Neural progenitor cell (in vitro differentiated cells): Measurements from ENCODE around the gene DLG2. TPM values are rescaled to one million over a fixed set of nuclear protein-coding genes. Genes with fewer than 3 reads are reported as not detected.

Experiments used
- DNase-seq: peaks from one replicate; pipeline ENCODE4 v3.0.0-alpha.2; 2016; ENCODE audit warnings: low spot score
- H2AFZ ChIP-seq: fragments of 200-600 bp; sonication (generic); replicated peaks from 2 replicates; pipeline ENCODE4 v1.6.1; 2016; ENCODE audit warnings: antibody characterized with exemption
- H3F3A ChIP-seq: fragments of 200-600 bp; sonication (generic); 2 replicates; pipeline ENCODE4 v1.6.1; 2016; ENCODE audit warnings: antibody characterized with exemption, low read depth
- H3K27ac ChIP-seq: fragments of 200-600 bp; sonication (generic); 2 replicates; pipeline ENCODE4 v1.5.1; 2016; ENCODE audit warnings: mild to moderate bottlenecking
- H3K27me3 ChIP-seq: fragments of 200-600 bp; sonication (generic); 2 replicates; pipeline ENCODE4 v1.6.1; 2016; ENCODE audit warnings: mild to moderate bottlenecking, moderate library complexity
- H3K36me3 ChIP-seq: fragments of 200-600 bp; sonication (generic); 2 replicates; pipeline ENCODE4 v1.5.1; 2016
- H3K4me1 ChIP-seq: fragments of 200-600 bp; sonication (generic); 2 replicates; pipeline ENCODE4 v1.6.1; 2016; ENCODE audit warnings: mixed run types
- H3K4me2 ChIP-seq: fragments of 200-600 bp; sonication (generic); 2 replicates; pipeline ENCODE4 v1.6.1; 2016
- H3K4me3 ChIP-seq: fragments of 200-600 bp; sonication (generic); 2 replicates; pipeline ENCODE4 v1.5.1; 2016
- H3K79me2 ChIP-seq: fragments of 200-600 bp; sonication (generic); 2 replicates; pipeline ENCODE4 v1.6.1; 2016; ENCODE audit warnings: low read depth
- H3K9ac ChIP-seq: fragments of 200-600 bp; sonication (generic); 2 replicates; pipeline ENCODE4 v1.6.1; 2016
- H3K9me3 ChIP-seq: fragments of 200-600 bp; sonication (generic); 2 replicates; pipeline ENCODE4 v1.5.1; 2016; ENCODE audit warnings: low read depth
- H4K20me1 ChIP-seq: fragments of 200-600 bp; sonication (generic); 2 replicates; pipeline ENCODE4 v1.6.1; 2016; ENCODE audit warnings: low read depth
- H3K27ac Mint-ChIP-seq: 3 replicates; pipeline ENCODE4 v1.8.0; 2021; ENCODE audit warnings: mixed read lengths
- H3K27me3 Mint-ChIP-seq: 2 replicates; pipeline ENCODE4 v1.8.0; 2022; ENCODE audit warnings: low read depth, mild to moderate bottlenecking, inconsistent platforms, moderate library complexity, mixed read lengths; ENCODE audit not compliant: insufficient read depth
- H3K36me3 Mint-ChIP-seq: 3 replicates; pipeline ENCODE4 v1.8.0; 2021; ENCODE audit warnings: mixed read lengths
- H3K4me1 Mint-ChIP-seq: 3 replicates; pipeline ENCODE4 v1.8.0; 2021; ENCODE audit warnings: mixed read lengths
- H3K4me3 Mint-ChIP-seq: 3 replicates; pipeline ENCODE4 v1.8.0; 2021; ENCODE audit warnings: mild to moderate bottlenecking, moderate library complexity, mixed read lengths
- H3K9me3 Mint-ChIP-seq: 3 replicates; pipeline ENCODE4 v1.8.0; 2020; ENCODE audit warnings: mixed read lengths
- EZH2 ChIP-seq: fragments of 200-600 bp; sonication (generic); IDR thresholded peaks from 2 replicates; pipeline ENCODE4 v1.6.1; 2017; ENCODE audit warnings: antibody characterized with exemption, mild to moderate bottlenecking, moderate library complexity
- EZH2phosphoT487 ChIP-seq: fragments of 200-600 bp; sonication (generic); IDR thresholded peaks from 2 replicates; pipeline ENCODE4 v1.6.1; 2017; ENCODE audit warnings: antibody characterized with exemption
- total RNA-seq: library from RNA; depleted of rRNA; stranded (reverse); fragments of >200 nt; gene quantifications from 2 replicates; pipeline ENCODE4 v1.2.3, GENCODE V29; 2015; ENCODE audit warnings: low replicate concordance
- TF ChIP-seq, protein P1 (sequence below): fragments of 200-600 bp; sonication (generic); IDR thresholded peaks from 2 replicates; pipeline ENCODE4 v1.5.1; 2017; ENCODE audit warnings: antibody characterized with exemption, mild to moderate bottlenecking

The DLG2 gene
- total RNA-seq, 1 donor from 2014 or later: 7.5 TPM

- Histone ChIP-seq H2AFZ (peak overlapping the region; percentile 20), H3K9ac (no peak overlapping the region), H3K4me2 (no peak overlapping the region), H3K79me2 (no peaks in the 10 kb centered on the region), H3K4me3 (no peak overlapping the region), H4K20me1 (no peaks in the 10 kb centered on the region), H3K36me3 (no peaks in the 10 kb centered on the region), H3K27me3 (no peaks in the 10 kb centered on the region), H3K4me1 (no peaks in the 10 kb centered on the region), H3K9me3 (no peaks in the 10 kb centered on the region), H3F3A (no peaks in the 10 kb centered on the region), H3K27ac (no peak overlapping the region)
- H3K27me3 Mint-ChIP-seq: peaks cover 2% of the 10 kb centered on the region
- H3K36me3 Mint-ChIP-seq: no peaks in the 10 kb centered on the region
- H3K4me3 Mint-ChIP-seq: no peak overlapping the region
- H3K27ac Mint-ChIP-seq: no peak overlapping the region
- no peaks in the 10 kb centered on the region for H3K9me3 Mint-ChIP-seq
- TF ChIP-seq EZH2 (no peak), EZH2phosphoT487 (no peak)
- TF ChIP-seq, protein P1, sequence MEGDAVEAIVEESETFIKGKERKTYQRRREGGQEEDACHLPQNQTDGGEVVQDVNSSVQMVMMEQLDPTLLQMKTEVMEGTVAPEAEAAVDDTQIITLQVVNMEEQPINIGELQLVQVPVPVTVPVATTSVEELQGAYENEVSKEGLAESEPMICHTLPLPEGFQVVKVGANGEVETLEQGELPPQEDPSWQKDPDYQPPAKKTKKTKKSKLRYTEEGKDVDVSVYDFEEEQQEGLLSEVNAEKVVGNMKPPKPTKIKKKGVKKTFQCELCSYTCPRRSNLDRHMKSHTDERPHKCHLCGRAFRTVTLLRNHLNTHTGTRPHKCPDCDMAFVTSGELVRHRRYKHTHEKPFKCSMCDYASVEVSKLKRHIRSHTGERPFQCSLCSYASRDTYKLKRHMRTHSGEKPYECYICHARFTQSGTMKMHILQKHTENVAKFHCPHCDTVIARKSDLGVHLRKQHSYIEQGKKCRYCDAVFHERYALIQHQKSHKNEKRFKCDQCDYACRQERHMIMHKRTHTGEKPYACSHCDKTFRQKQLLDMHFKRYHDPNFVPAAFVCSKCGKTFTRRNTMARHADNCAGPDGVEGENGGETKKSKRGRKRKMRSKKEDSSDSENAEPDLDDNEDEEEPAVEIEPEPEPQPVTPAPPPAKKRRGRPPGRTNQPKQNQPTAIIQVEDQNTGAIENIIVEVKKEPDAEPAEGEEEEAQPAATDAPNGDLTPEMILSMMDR: no peak
- peaks cover 2% of the 10 kb centered on the region for H3K4me1 Mint-ChIP-seq
- DNase-seq: no peak
These were observed 1171.5 kb downstream of the DLG2 start for GRCh38 chr11:84455691-84456090.

DNA sequence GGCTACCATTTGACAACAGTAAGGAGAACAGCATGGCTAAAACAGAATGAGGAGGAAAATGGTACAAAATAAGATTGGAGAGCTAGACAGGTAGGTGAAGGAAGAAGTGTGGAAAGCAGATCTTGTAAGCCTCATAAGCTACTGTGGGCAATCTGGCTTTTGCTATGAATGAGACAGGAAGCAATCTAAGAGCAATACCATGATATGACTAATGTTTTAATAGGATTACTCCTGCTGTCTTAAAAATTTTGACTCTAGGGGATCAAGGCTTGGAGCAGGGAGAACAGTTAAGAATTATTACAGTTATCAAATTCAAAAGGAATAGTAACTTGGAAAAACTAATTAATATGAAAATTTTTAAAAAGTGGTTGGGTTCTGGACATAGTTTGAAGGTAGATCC, 1174.9 kb downstream of the DLG2 start:
- H3K27ac Mint-ChIP-seq: no peak overlapping the region
- H3K79me2 ChIP-seq: no peaks in the 10 kb centered on the region
- peaks cover 2% of the 10 kb centered on the region for H3K27me3 Mint-ChIP-seq
- no peaks in the 10 kb centered on the region for H3K4me1 ChIP-seq
- no peak overlapping the region for H3K27ac ChIP-seq
- H3K27me3 ChIP-seq: no peaks in the 10 kb centered on the region
- no peak overlapping the region for H3K9ac ChIP-seq
- H3K4me3 ChIP-seq: no peak overlapping the region
- peaks cover 2% of the 10 kb centered on the region for H3K4me1 Mint-ChIP-seq
- H3K4me2 ChIP-seq: no peak overlapping the region
- H3F3A ChIP-seq: no peaks in the 10 kb centered on the region
- DNase-seq: no peak
- no peak overlapping the region for H3K4me3 Mint-ChIP-seq
- H3K36me3 ChIP-seq: no peaks in the 10 kb centered on the region
- TF ChIP-seq, protein P1: no peak
- TF ChIP-seq EZH2 (no peak), EZH2phosphoT487 (no peak)
- no peak overlapping the region for H2AFZ ChIP-seq
- H3K9me3 Mint-ChIP-seq: no peaks in the 10 kb centered on the region
- H3K9me3 ChIP-seq: no peaks in the 10 kb centered on the region
- H3K36me3 Mint-ChIP-seq: no peaks in the 10 kb centered on the region
- H4K20me1 ChIP-seq: no peaks in the 10 kb centered on the region

- no peak overlapping the region for H3K27ac Mint-ChIP-seq
- DNase-seq: no peak
- H3K4me3 Mint-ChIP-seq: no peak overlapping the region
- no peak overlapping the region for H3K4me3 ChIP-seq
- H3K4me2 ChIP-seq: no peak overlapping the region
- H3K27me3 ChIP-seq: no peaks in the 10 kb centered on the region
- H3K27ac ChIP-seq: no peak overlapping the region
- H3K9me3 Mint-ChIP-seq: no peaks in the 10 kb centered on the region
- H3K9ac ChIP-seq: no peak overlapping the region
- no peaks in the 10 kb centered on the region for H3K36me3 Mint-ChIP-seq
- no peaks in the 10 kb centered on the region for H4K20me1 ChIP-seq
- peaks cover 11% of the 10 kb centered on the region for H3K4me1 Mint-ChIP-seq
- TF ChIP-seq EZH2phosphoT487: no peak
- TF ChIP-seq EZH2: no peak
- TF ChIP-seq, protein P1: no peak
- H3K4me1 ChIP-seq: peaks cover 14% of the 10 kb centered on the region
- peaks cover 7% of the 10 kb centered on the region for H3F3A ChIP-seq
- H3K79me2 ChIP-seq: no peaks in the 10 kb centered on the region
- no peaks in the 10 kb centered on the region for H3K36me3 ChIP-seq
- no peak overlapping the region for H2AFZ ChIP-seq
- H3K27me3 Mint-ChIP-seq: peaks cover 5% of the 10 kb centered on the region
- no peaks in the 10 kb centered on the region for H3K9me3 ChIP-seq
These were observed 1188.6 kb downstream of the DLG2 start for GRCh38 chr11:84438565-84438964.
